ENCODE measurements around the gene ZNF70. TPM values are rescaled to one million over a fixed set of nuclear protein-coding genes. Genes with fewer than 3 reads are reported as not detected.

The ZNF70 gene
- total and polyA plus RNA-seq, 2 of the 13 experiments (the other 11 are each of a cell fraction or from before 2014, with no cell fraction given): 0.62 to 3.6 TPM

- peak; percentile 95 for TF ChIP-seq CREM (IDR thresholded peaks at IDR 0.05)
- TF ChIP-seq CREM (CRISPR knock-in tag; IDR thresholded peaks at IDR 0.05): peak; percentile 70; the same call in 1 of the 2 replicates
- TF ChIP-seq CENPX (CRISPR knock-in tag; IDR thresholded peaks at IDR 0.05): no peak
- 0 out of 2 replicates have a peak, but pooled peaks have one; percentile 49 for TF ChIP-seq BRF2 (CRISPR knock-in tag; IDR thresholded peaks at IDR 0.05)
- TF ChIP-seq KDM6A (CRISPR knock-in tag; IDR thresholded peaks at IDR 0.05; ENCODE audit: low read depth): no peak
- no peak for TF ChIP-seq ZSCAN30 (CRISPR knock-in tag; IDR thresholded peaks at IDR 0.05)
- TF ChIP-seq CSRNP1 (CRISPR knock-in tag; IDR thresholded peaks at IDR 0.05): peak; percentile 90; the same call in 1 of the 2 replicates
- no peak for TF ChIP-seq ARID2 (CRISPR knock-in tag; IDR thresholded peaks at IDR 0.05; ENCODE audit: borderline replicate concordance)
- TF ChIP-seq ZNF678 (CRISPR knock-in tag; IDR thresholded peaks at IDR 0.05): 0 out of 2 replicates have a peak, but pooled peaks have one; percentile 43
- peak; percentile 38; the same call in 1 of the 2 replicates for TF ChIP-seq ZNF563 (CRISPR knock-in tag; IDR thresholded peaks at IDR 0.05)
- TF ChIP-seq ZXDC (CRISPR knock-in tag; IDR thresholded peaks at IDR 0.05): no peak
- no peak for TF ChIP-seq NFE2L2 (IDR thresholded peaks at IDR 0.05; ENCODE audit: low read length)
- TF ChIP-seq SMAD9 (CRISPR knock-in tag; IDR thresholded peaks at IDR 0.05): no peak
- no peak for TF ChIP-seq ZUFSP (CRISPR knock-in tag; IDR thresholded peaks at IDR 0.05; ENCODE audit: borderline replicate concordance)
- peak; percentile 78; the same call in 1 of the 2 replicates for TF ChIP-seq ZNF225 (CRISPR knock-in tag; IDR thresholded peaks at IDR 0.05)
- TF ChIP-seq KAT2B (IDR thresholded peaks at IDR 0.05; ENCODE audit: borderline replicate concordance, low read depth, low read length): no peak
- no peak for TF ChIP-seq THAP8 (CRISPR knock-in tag; IDR thresholded peaks at IDR 0.05; ENCODE audit: borderline replicate concordance)
- peak; percentile 91 for TF ChIP-seq ZNF788 (CRISPR knock-in tag; IDR thresholded peaks at IDR 0.05; ENCODE audit: borderline replicate concordance)
- peak; percentile 66; the same call in 1 of the 2 replicates for TF ChIP-seq SNAPC5 (CRISPR knock-in tag; IDR thresholded peaks at IDR 0.05; ENCODE audit: borderline replicate concordance)
- peak; percentile 89 for TF ChIP-seq BORCS8-MEF2B (CRISPR knock-in tag; IDR thresholded peaks at IDR 0.05)
Observed at GRCh38 chr22:23716811-23717801, 33.8 kb downstream of the ZNF70 start (continued).
